T-helper 9 cell (primary cell): ENCODE measurements around the gene SRGAP3.

Source experiments
- DNase-seq: peaks from one replicate; pipeline ENCODE4 v3.0.0-alpha.2; 2020

The SRGAP3 gene

DNA sequence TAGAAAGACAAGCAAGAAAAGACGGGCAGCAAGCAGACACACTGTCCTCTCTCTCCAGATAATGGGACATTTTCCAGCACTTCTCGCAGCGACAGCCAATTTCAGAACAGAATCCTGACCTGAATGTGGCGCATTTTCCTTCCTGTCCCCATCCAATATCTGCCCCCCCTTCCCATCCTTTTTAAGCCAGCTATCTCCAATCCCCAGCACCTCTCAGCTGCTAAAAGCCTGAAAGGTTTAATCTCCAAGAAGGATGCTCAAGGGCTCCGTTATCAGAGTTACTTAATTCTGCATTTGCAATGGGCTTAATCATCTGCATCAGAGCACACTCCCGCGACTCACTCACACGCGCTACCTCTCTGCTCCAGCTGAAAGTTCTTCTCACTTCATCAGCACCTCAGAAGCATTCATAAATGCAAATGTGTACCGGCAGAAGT is 50.5 kb downstream of the SRGAP3 start:
- DNase-seq, result no peak

DNA sequence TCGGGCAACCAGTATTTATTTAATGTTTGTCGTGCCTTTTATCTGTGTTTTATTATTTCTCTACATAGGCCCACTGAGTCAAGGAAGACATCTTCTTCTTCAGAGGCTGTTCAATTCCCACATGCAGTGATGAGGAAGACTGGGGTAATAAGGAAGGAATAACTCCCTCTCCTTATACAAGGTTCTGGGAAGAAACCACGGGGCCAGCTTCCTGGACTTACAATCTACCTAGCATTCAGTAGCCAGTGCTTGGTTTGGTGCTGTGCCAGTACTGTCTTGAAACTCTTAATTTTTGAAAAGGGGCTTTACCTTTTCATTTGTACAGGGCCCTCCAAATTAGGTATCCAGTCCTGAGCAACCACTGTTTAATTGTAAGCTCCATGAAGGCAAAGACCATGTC is 51.2 kb downstream of the SRGAP3 start:
- DNase-seq, result no peak

DNA sequence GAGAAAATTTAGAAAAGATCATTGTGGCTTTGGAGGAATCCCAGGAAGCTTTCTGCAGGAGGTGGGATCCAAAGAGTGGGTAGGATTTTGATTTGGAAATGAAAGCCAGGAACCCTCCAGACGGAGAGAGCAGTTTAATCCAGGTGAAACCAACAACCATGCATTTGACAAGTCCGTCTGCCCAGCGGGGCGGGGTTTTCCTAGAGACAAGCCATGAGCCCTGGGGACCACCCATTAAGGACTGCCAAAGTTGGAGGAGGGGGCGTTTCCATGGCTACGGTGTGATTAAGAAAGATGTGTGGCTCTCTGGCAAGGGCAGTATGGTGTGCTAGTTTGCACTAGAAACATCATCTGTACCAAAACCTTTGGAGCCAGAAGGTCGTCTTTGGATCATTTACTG is 53.4 kb downstream of the SRGAP3 start:
- DNase-seq, result no peak

DNA sequence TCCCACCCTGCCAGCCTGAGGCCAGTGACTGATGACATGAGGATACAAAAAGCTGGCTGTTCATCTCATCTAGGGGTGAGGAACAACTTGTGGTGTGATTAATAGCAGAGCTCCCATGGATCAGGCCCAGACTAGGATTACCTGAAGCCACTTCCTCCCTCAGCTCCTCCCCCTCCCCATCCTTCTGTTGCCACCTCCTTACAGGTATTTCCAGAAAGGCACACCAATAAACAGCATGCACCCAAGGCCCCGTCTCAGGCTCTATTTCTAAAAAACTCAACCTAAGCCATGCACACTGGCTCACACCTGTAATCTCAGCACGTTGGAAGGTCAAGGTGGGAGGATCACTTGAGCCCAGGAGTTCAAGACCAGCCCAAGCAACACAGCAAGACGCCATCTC is 54.1 kb downstream of the SRGAP3 start:
- DNase-seq, result no peak

DNA sequence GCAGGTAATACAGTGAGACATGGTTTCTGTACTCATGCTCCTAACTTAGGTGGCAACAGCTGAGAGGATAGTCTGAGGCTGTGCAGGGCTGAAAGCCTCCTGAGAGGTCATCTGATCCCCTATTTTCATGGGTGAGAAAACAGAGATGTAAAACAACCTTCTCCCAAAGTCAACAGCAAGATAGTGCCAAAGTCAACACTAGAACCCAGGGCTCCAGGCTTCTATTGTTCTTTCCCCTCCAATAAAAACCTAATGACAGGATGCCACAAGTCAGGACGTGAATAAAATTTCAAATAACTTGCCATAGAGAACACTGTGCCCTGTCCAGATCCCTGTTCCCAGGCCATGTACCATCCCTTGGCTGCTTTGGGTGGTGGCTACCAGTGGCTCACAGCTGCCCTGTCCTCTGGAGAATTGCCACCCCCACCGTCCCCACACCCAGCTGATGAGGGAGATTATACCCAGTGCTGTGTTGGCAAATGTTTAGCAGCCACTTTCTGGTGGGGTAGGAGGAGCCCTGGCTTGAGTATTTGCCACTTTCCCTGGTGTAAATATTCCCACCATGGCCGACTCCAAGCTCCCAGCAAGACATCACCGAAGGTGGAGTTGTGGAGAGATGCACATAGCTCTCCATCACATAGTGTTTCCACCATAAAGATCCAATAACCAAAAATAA is 54.8 kb downstream of the SRGAP3 start:
- DNase-seq, result no peak

DNA sequence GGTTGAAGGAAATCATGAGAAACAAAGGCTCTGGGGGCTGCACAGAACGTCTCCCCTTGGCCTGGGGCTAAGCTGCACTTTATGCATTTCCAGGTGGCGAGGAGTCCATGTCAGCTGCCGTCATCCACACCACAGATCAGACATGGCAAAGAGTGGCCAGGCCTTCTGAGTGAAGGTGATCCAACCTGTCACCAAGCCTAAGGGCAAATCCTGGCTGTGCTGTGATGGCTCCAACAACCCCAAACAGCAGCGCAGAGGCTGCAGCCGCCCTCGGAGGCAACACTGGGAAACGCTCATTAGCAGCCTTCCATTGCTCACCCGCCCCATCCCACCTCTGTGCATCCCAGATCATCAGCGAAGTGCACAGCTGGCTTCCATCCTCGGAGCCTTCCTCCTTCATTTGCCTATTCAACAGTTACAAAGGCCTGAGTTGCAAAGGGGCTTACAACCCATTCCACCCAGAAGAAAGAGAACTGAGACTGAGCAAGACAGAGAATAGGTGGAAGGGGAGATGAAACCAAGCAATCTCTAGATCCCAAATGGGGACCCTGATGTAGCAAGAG is 55.7 kb downstream of the SRGAP3 start:
- DNase-seq, result no peak

DNA sequence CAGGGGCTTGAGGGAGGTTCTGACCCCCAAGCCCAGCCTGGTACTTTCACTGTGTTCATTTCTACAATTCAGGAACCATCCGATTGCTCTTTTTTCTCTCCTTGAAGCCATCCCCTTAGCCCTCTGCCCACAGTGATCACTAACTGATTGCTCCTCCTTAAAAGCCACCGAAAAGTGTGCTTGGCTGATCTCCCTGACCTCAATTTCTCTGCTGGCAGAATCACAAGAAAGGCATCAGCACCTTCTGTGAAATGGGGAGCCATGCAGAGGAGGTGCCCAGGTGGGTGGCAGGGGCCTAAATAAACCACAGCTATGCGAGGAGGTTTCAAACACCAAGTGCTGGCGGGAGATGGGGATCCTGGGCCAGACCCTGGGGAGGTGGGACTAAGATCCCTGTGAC is 56.2 kb downstream of the SRGAP3 start:
- DNase-seq, result no peak

DNA sequence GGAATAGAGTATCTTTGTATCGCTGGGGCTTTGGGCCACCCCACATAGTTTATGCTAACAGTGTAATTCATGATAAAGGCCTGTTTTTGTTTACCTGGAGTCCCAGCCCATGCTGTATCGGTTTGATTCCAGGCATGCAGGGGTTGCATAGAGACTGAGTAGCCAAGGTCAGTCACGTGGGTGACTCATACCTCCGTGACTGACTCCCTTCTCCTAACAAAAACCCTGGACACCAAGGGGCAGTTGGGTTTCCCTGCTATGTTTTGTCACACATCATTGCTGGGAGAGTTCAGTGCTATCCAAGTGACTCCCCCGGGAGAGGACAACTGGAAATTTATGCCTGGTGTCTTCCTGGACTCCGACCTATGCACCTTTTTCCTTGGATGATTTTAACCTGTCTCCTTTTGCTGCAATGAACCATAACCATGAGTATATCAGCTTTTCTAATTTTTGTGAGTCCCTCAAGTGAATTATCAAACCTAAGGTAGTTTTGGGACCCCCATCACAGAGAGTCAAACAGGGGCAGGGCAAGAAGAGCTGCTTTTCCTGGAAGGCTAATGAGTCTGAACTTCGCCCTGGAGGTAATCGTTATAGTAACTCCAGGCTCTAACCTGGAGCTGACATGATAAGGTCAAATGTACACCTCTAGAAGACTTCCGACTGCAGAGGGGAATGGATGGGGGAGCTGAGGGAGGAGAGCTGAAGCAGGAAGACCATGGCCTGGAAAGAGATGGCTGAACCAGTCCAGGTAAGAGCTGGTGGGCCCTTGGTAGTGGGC is 57.0 kb downstream of the SRGAP3 start:
- no peak for DNase-seq

DNA sequence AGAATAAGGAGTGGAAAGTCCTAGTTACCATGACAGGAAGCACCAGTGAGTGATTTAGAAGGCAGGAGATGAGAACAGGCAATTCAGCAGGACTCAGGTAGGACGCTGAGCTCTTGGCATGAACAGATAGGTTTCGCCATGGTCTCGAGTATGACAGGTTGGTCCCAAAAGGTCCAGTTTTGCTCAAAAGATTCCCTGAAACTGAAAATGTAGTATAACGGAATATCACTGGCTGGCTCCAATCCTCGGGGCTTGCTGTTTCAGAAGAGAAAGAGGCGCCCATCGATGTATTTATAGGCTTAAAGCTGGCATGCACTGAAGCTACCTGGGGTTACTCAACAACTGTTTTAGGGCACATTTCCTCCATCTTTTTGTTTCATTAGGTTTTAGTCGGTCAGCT is 59.2 kb downstream of the SRGAP3 start:
- no peak for DNase-seq

DNA sequence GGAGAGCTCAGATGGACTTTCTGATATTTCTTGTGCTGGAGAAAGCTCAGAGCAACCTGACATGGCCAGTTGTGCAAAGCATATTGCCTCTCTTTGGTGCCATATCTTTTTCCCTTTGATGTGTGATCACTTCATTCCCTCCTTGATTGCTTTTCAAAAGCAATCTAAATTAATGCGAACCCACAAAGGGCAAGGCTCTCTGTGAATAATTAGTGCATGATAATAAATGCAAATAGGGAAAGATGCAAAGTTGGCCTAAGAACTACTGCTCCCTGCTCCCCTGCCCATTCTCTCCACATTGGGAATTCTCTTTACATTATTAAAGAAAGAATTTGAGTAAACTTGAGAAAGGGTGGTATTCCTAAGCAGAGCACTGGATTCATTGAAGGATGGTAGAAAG is 60.9 kb downstream of the SRGAP3 start:
- DNase-seq, result no peak

DNA sequence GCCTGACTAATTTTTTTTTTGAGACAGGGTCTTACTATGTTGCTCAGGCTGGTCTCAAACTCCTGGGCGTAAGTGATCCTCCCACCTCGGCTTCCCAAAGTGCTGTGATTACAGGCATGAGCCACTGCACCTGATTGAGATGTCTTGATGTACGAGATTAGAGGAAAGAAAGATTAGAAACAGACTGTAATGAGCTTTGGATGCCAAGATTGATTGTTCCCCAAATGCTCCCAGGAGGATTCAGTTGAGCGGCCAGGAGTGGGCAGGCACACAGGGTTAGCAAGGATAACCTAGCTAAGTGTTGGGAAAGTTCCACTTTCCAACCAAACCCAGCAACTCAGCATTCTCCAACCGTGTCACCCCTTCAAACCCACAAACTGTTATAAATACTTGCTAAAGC is 63.7 kb downstream of the SRGAP3 start:
- no peak for DNase-seq

DNA sequence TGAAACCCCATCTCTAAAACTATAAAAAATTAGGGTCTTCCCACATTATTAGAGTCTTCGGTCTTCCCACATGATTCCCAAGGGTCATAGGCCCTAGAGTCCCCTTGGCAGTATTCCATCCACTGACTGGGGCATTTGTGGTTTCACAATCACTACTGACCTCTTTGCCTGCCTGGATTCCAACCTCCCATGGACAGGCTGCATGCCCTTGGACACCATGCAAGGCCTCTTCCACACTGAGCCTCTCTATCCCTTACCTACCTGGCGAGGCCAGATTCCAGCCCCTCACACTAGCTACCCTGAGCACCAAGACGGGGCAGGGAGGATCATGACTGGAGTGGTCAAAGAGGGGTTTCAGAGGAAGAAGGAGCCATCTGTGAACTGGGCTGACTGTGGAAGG is 64.4 kb downstream of the SRGAP3 start:
- no peak for DNase-seq

DNA sequence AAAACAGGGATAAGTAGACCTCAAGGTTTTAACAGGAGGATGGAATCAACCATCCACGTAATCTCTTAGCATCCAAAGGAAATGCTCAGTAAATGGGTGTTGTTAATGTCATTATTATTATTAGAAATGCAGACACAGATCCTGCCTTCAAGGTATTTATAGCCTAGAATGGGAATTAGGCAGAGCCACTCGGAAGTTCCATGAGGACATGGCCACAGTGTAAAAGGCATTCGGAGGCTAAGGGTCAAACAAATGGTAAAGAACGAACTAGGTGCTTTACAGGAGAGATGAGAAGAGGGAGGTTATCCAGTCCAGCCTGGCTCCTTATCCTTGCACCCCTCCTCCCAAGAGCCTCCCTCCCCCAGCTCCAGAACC is 65.0 kb downstream of the SRGAP3 start:
- DNase-seq, result no peak

DNA sequence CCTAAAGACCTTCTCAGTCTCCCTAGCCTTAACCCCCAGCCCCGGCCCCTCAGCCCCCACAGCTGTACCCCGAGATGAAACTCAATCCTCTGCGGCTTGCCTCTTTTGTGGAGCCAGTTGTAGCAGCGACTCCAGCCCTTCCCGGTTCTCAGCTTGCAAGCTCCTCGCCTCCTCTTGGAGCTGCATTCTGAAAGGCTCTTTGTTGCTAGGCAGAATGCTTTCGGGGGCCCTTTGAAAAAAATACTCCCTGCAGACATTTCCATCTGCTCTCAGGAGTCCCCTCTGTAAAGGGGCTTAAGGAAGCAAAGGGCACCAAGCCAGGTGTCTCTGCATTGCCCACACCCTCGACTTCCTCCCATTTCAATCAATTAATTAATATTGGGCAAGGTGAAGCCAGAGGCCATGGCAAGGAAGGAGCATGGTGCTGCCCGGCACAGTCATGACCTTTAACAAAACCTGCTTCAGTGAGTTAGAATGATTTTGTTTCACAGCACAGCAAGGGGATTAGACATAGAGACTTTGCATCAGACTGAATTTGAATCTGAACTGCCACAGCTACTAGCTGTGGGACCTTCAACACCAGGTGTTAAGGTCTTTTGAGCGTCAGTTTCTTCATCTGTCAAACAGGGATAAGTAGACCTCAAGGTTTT is 65.5 kb downstream of the SRGAP3 start:
- no peak for DNase-seq

DNA sequence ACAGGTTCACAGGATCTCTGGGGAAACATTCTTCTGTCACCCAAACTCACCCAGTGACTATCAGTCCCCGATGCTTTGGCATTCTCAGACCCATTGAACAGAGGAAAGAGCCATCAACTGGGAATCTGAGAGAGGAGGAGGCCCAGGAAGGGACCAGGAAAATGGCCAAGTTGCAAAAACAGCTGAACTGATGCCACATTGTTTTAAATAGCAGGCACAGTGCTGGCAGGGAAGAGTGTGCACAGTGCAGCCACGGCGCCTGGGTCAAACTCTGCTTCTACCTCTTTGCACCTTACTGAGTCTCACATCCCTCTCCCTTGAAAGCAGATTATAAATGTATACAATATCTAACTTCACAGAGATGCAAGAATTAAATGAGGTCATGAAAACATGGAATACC is 66.4 kb downstream of the SRGAP3 start:
- no peak for DNase-seq

DNA sequence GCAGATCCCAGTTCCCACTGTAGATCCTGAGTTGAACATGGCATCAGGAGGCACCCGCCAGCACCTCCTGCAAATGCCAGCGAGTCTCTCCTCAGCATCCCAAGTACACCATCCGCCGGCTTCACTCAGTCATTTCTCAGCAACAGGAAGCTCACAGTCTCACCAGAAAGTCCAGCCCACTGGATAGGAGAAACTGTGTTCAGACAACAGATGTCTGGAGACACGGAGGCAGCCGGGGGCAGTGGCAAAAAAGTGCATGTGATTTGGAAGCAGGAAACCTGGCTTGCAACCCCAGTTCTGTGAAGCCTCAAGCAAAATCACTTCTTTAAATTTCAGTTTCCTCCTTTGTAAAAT is 68.7 kb downstream of the SRGAP3 start:
- DNase-seq, result no peak

DNA sequence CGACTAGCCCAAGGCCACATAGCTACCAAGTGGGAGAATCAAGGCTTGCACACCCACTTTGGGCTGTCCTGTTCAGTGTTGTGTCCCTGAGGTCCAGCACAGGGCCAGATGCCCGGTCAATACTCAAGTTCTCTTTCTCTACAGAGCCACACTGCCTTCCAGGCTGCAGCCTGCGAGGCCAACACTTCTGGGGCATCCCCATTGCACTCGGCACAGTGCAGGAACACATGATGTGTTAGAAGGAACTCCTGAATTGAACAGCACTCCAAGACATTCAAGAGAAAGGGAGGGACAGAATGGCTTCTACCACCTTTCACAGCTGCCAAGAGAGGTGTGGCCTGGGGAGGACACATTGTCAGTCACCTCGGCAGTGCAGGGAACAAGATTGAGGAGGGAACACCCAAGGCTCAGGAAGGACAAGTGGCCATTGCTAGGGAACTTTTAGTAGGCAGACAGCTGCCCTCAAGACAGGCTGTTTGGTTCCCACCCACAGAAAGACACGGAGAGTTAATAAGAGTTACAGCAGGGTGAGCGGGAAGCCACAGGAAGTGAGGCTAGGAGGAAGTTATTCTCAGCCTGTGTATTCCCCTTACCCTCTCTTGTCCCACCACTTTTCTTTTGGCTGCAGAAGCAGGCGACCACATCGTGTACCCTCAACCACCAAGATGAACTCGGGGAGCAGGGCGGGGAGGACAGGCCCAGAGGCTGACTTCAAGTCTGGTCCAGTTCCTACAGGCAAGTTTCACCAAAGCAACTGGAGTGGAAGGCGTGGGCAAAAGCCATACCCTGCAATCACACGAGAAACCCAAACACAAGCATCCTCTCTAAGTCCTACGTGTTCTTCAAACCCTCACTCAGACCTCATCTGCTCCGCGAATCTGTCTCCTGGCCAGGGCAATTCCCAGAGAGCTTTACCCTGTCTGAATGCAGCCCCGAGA is 69.4 kb downstream of the SRGAP3 start:
- no peak for DNase-seq

DNA sequence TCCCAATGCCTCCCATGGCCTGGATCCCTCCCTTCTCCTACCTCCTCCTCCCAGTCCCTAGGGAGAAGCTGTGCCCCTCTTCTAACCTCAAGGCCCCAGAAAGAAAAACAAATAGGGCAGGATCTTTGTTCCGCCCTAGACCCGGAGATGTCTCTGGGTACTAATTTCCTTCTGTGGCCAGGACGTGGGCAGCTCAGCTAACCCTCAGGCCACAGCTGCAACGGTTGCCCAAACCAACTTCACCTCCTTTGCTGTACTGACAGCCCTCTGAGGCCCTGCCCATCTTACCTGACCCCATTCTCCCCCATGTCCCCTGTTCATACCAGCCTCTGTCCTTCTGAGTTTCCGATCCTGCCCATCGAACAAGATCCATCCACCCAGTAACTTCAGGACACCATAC is 70.7 kb downstream of the SRGAP3 start:
- DNase-seq, result no peak

DNA sequence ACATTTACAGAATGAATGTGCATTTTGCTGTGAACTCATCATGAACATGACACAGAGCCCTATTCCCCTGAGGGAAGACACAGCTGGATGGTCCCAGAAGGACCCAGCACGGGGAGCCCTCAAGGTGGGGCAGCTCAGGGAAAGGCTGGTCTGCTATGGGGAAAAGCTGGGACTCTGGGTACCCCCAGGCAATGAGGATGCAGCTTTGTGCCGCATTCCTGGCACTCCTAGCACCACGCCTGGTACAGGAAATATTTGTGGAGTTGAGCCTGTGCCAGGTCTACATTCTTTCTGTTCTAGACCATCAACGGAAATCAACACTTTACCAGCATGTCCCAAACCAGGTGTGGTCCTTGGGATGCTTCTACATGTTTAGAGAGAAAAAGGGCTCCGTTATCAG is 74.0 kb downstream of the SRGAP3 start:
- no peak for DNase-seq

DNA sequence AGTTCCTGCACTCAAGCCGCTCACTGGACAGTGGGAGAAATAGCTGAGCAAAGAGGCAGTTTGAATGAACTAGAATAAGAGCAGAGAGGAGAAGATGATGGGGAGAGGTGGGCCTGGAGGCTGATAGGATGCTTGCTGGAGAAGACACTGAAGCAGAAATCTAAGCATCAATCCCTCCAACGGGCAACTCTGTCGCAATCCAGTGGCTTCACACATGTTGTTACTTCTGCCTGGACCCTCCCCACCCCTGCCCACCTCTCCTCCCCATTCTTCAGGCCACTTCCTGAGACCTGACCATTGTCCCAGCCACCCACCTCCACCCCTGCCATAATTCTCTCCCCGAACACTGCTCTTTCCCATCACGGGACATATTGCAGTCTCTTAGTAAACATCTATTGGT is 76.0 kb downstream of the SRGAP3 start:
- no peak for DNase-seq

DNA sequence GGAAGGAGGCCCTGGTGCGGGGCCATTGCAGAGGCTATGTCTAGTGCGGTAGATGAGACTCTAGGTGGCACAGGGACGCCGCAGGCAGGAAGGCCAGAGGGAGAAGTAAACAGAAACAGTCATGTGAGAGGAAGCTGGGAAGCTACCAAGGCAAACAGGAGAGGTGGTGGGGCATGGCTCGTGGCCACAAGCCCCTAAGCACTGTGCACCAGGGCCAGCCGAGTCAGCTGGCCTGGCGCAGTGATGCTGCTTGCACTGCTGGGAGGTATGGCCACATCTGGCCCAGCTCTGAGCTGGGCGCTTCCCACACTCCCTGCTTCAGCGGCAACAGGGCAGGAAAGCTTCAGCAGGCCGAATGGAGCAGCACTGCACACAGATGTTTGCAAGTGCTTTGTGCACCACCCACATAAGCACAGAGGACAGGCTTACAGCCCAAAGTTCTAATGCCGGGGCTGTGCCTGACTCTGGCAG is 76.6 kb downstream of the SRGAP3 start:
- no peak for DNase-seq

DNA sequence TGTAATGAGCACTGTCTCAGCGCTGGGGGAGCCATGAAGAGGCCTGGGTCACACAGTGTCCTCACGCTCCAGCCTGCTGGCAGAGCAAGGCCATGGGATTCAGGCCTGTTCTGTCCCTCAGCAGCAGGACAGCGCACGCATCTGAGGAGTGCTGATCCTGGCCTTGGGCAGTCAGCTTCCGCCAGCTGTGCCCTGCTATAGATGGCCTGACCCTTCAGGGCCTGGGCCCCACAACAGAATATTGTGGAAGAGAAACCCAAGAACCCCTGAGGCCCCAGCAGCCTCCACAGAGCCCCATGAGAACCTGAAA is 78.6 kb downstream of the SRGAP3 start:
- no peak for DNase-seq
